Measurements from ENCODE around the gene TXNDC16.

- TF ChIP-seq CTCF (IDR thresholded peaks at IDR 0.05; ENCODE audit: low read depth, low read length) (no peak), MAX (IDR thresholded peaks at IDR 0.05; ENCODE audit: low read depth, low read length) (no peak), POLR2A (IDR thresholded peaks at IDR 0.05; ENCODE audit: extremely low read depth, insufficient read length) (no peak)
Observed at GRCh38 chr14:52395728-52396127, 156.6 kb downstream of the TXNDC16 start.
